T-cell (primary cell): Measurements from ENCODE around the gene RAB8B. TPM values are rescaled to one million over a fixed set of nuclear protein-coding genes. Genes with fewer than 3 reads are reported as not detected.
A peak's percentile ranks its signal among the peaks of the same experiment; 100 is the strongest.

ENCODE experiments used
- ATAC-seq, 4 experiments: fragments of 200-7000 bp in 3 of 4; fragments of 150-1000 bp in 1 of 4; cut with Tn5 transposase; replicated peaks in 1 of 4; 1 replicate in 3 of 4; 2 replicates in 1 of 4; pipeline ENCODE4 v1.10.0; 2021; ENCODE audit warnings: moderate library complexity in 3 of 4, mild to moderate bottlenecking in 2 of 4, moderate number of reproducible peaks in 1 of 4
- CTCF ChIA-PET, 2 donors: fragments of 300-600 bp; sonication (Branson Sonifier 250); formaldehyde crosslinking; loops; one replicate each; lab custom pipeline; 2022; ENCODE audit warnings: antibody characterized with exemption in 2 of 2; lab: Charles Lee
- POLR2A ChIA-PET, 2 donors: fragments of 300-600 bp; sonication (Branson Sonifier 250); formaldehyde crosslinking; loops; one replicate each; lab custom pipeline; 2022; ENCODE audit warnings: antibody characterized with exemption in 2 of 2; lab: Charles Lee
- DNase-seq, 35 experiments: peaks; one replicate each; pipeline versions ENCODE4 v3.0.0 to v3.0.0-alpha.2; 2013 to 2023
- H3K27ac ChIP-seq: one replicate; pipeline ENCODE4 v1.5.1; 2013; ENCODE audit warnings: low read length
- H3K27me3 ChIP-seq, 2 experiments: replicated peaks in 1 of 2; 1 replicate in 1 of 2; 2 replicates in 1 of 2; pipeline versions ENCODE4 v1.6.1 to v1.7.0; 2013; ENCODE audit warnings: low read length in 1 of 2, mixed read lengths in 1 of 2; ENCODE audit not compliant: control insufficient read depth in 2 of 2, insufficient read depth in 2 of 2; ENCODE audit errors: extremely low read depth in 1 of 2
- H3K36me3 ChIP-seq, 2 donors: 1 replicate in 1 of 2; 2 replicates in 1 of 2; pipeline versions ENCODE4 v1.6.1 to v1.7.0; 2013; ENCODE audit warnings: low read length in 1 of 2; ENCODE audit not compliant: control insufficient read depth in 2 of 2, insufficient read depth in 1 of 2; ENCODE audit errors: extremely low read depth in 1 of 2
- H3K4me1 ChIP-seq, 2 experiments: 1 replicate in 1 of 2; 2 replicates in 1 of 2; pipeline versions ENCODE4 v1.6.1 to v1.7.0; 2013; ENCODE audit warnings: low read length in 2 of 2, mixed read lengths in 1 of 2; ENCODE audit not compliant: insufficient read depth in 2 of 2, control insufficient read depth in 1 of 2; ENCODE audit errors: extremely low read depth in 1 of 2
- H3K4me3 ChIP-seq, 2 donors: 1 replicate in 1 of 2; 2 replicates in 1 of 2; pipeline versions ENCODE4 v1.5.1 to v1.7.0; 2013; ENCODE audit warnings: mild to moderate bottlenecking in 2 of 2, low read length in 1 of 2, moderate library complexity in 1 of 2; ENCODE audit not compliant: control insufficient read depth in 1 of 2; ENCODE audit errors: extremely low read depth in 1 of 2
- H3K9me3 ChIP-seq: 2 replicates; pipeline ENCODE4 v1.7.0; 2013
- H3K27ac Mint-ChIP-seq, 2 donors: one replicate each; pipeline ENCODE4 v1.8.0; 2020 to 2021; ENCODE audit warnings: mild to moderate bottlenecking in 2 of 2, mixed read lengths in 2 of 2
- H3K27me3 Mint-ChIP-seq, 2 donors: one replicate each; pipeline ENCODE4 v1.8.0; 2021 to 2022; ENCODE audit warnings: mixed read lengths in 2 of 2
- H3K36me3 Mint-ChIP-seq: one replicate; pipeline ENCODE4 v1.8.0; 2021; ENCODE audit warnings: mixed read lengths
- H3K4me1 Mint-ChIP-seq, 3 donors: one replicate each; pipeline ENCODE4 v1.8.0; 2020 to 2022; ENCODE audit warnings: mixed read lengths in 3 of 3, mild to moderate bottlenecking in 1 of 3
- H3K4me3 Mint-ChIP-seq, 3 donors: one replicate each; pipeline ENCODE4 v1.8.0; 2020 to 2022; ENCODE audit warnings: mild to moderate bottlenecking in 3 of 3, mixed read lengths in 3 of 3, moderate library complexity in 3 of 3
- H3K9me3 Mint-ChIP-seq, 3 donors: one replicate each; pipeline ENCODE4 v1.8.0; 2020 to 2022; ENCODE audit warnings: mixed read lengths in 3 of 3
- WGBS: methylation state at CpG from one replicate; pipeline ENCODE4 v1.1.5; 2013; ENCODE audit warnings: missing lambda C conversion rate; ENCODE audit not compliant: insufficient coverage; 5-methylcytosine and 5-hydroxymethylcytosine counted together
- total RNA-seq, 35 experiments: library from RNA in 6 of 35; stranded (reverse) in 6 of 35; fragments of 120-200 nt in 1 of 35; gene quantifications; one replicate each; pipeline versions ENCODE4 v1.2.1 to v1.2.4 and lab custom pipeline; 2013 to 2026

Gene RAB8B
- total RNA-seq, 5 donors from 2014 or later (not counting 1 experiment from before 2014, with no cell fraction given), result 52.2 to 66.7 (median 55.7) TPM

GRCh38 chr15:63244399-63244798 lies 55.0 kb downstream of the RAB8B start:
- H3K4me1 Mint-ChIP-seq, result peaks cover 65 to 70% (median 67%) of the 10 kb centered on the region in 3 donors
- CTCF ChIA-PET, result interaction anchor here (0.6 to 1.0 kb wide), 4 partner anchors 50 to 736 kb away, joined by 3 to 5 read pairs (median 4); no protein-coding TSS in a partner anchor
- DNase-seq (no peak), ATAC-seq (no peak)
- Histone ChIP-seq H3K27me3 (no peaks in the 10 kb centered on the region), H3K27ac (peak overlapping the region; percentile 22), H3K36me3 (peaks cover 0 to 33% of the 10 kb centered on the region in 2 donors), H3K9me3 (no peaks in the 10 kb centered on the region), H3K4me1 (peaks cover 19 to 23% of the 10 kb centered on the region in 2 experiments), H3K4me3 (no peak overlapping the region)
- H3K9me3 Mint-ChIP-seq, result peaks cover 0 to 3% (median 0%) of the 10 kb centered on the region in 3 donors
- no peaks in the 10 kb centered on the region for H3K27me3 Mint-ChIP-seq
- WGBS, result no CpG with 5 or more reads among the region's 4 CpGs
- peaks cover 53% of the 10 kb centered on the region for H3K36me3 Mint-ChIP-seq
- peak overlapping the region; percentile 85 to 91 for H3K27ac Mint-ChIP-seq
- POLR2A ChIA-PET, result interaction anchor here (0.7 to 1.4 kb wide), 5 partner anchors 23 to 90 kb away, joined by 3 to 7 read pairs (median 3); no protein-coding TSS in a partner anchor
- peak overlapping the region in 1 of 3 donors; percentile 33 for H3K4me3 Mint-ChIP-seq

- ChIA-PET POLR2A (interaction anchor here (0.7 to 1.4 kb wide), 6 partner anchors 24 to 91 kb away, joined by 3 to 7 read pairs (median 3); no protein-coding TSS in a partner anchor), CTCF (interaction anchor here in 1 of 2 donors (0.7 to 1.0 kb wide), 2 partner anchors 51 to 64 kb away, joined by 3 to 4 read pairs; no protein-coding TSS in a partner anchor)
- peaks cover 0 to 38% of the 10 kb centered on the region in 2 donors for H3K36me3 ChIP-seq
- no peaks in the 10 kb centered on the region for H3K27me3 ChIP-seq
- H3K27me3 Mint-ChIP-seq, result no peaks in the 10 kb centered on the region
- H3K36me3 Mint-ChIP-seq, result peaks cover 57% of the 10 kb centered on the region
- H3K27ac ChIP-seq, result peak overlapping the region; percentile 22
- H3K9me3 Mint-ChIP-seq, result peaks cover 0 to 3% (median 0%) of the 10 kb centered on the region in 3 donors
- H3K9me3 ChIP-seq, result no peaks in the 10 kb centered on the region
- peaks cover 61 to 67% (median 63%) of the 10 kb centered on the region in 3 donors for H3K4me1 Mint-ChIP-seq
- H3K4me1 ChIP-seq, result peaks cover 12 to 21% of the 10 kb centered on the region in 2 experiments
- H3K27ac Mint-ChIP-seq, result peak overlapping the region; percentile 85 to 91
- ATAC-seq, result peak; percentile 77 to 88 (median 80)
- H3K4me3 Mint-ChIP-seq, result peak overlapping the region in 1 of 3 donors; percentile 33
- no CpG with 5 or more reads among the region's 5 CpGs for WGBS
- no peak overlapping the region for H3K4me3 ChIP-seq
- peak in 31 of 35 experiments; percentile 9 to 67 (median 38) for DNase-seq
These were observed 55.7 kb downstream of the RAB8B start for GRCh38 chr15:63244976-63245645.

- Mint-ChIP-seq H3K36me3 (peaks cover 65% of the 10 kb centered on the region), H3K9me3 (peaks cover 0 to 3% (median 0%) of the 10 kb centered on the region in 3 donors), H3K27me3 (no peaks in the 10 kb centered on the region), H3K27ac (peak overlapping the region; percentile 1 to 22), H3K4me1 (peaks cover 60 to 61% (median 60%) of the 10 kb centered on the region in 3 donors), H3K4me3 (no peak overlapping the region)
- CTCF ChIA-PET, result no interaction called here
- no peaks in the 10 kb centered on the region for H3K9me3 ChIP-seq
- H3K4me1 ChIP-seq, result peaks cover 12 to 19% of the 10 kb centered on the region in 2 experiments
- WGBS, result 100% methylated on average over 2 of the region's 5 CpGs
- H3K27me3 ChIP-seq, result no peaks in the 10 kb centered on the region
- H3K27ac ChIP-seq, result no peak overlapping the region
- no peak overlapping the region for H3K4me3 ChIP-seq
- H3K36me3 ChIP-seq, result peaks cover 2 to 55% of the 10 kb centered on the region in 2 donors
- POLR2A ChIA-PET, result interaction anchor here in 1 of 2 donors (0.7 kb wide), 1 partner anchor 16 kb away, joined by 3 read pairs; no protein-coding TSS in a partner anchor
- no peak for ATAC-seq
- DNase-seq, result peak in 1 of 35 experiments; percentile 28
These were observed 57.5 kb downstream of the RAB8B start for GRCh38 chr15:63246691-63247469.

- Mint-ChIP-seq H3K27me3 (no peaks in the 10 kb centered on the region), H3K36me3 (peaks cover 61% of the 10 kb centered on the region), H3K27ac (peak overlapping the region in 1 of 2 donors; percentile 9), H3K4me3 (no peak overlapping the region), H3K4me1 (peaks cover 40 to 49% (median 43%) of the 10 kb centered on the region in 3 donors), H3K9me3 (no peaks in the 10 kb centered on the region)
- WGBS, result 91% methylated on average over 3 of the region's 4 CpGs
- no peak overlapping the region for H3K4me3 ChIP-seq
- no peaks in the 10 kb centered on the region for H3K27me3 ChIP-seq
- POLR2A ChIA-PET, result no interaction called here
- H3K9me3 ChIP-seq, result no peaks in the 10 kb centered on the region
- peaks cover 5 to 56% of the 10 kb centered on the region in 2 donors for H3K36me3 ChIP-seq
- H3K4me1 ChIP-seq, result peaks cover 4 to 7% of the 10 kb centered on the region in 2 experiments
- CTCF ChIA-PET, result interaction anchor here in 1 of 2 donors (0.6 kb wide), 1 partner anchor 29 kb away, joined by 3 read pairs; no protein-coding TSS in a partner anchor
- ATAC-seq (no peak), DNase-seq (no peak)
- no peak overlapping the region for H3K27ac ChIP-seq
These were observed 61.0 kb downstream of the RAB8B start for GRCh38 chr15:63250312-63250965.

GRCh38 chr15:63251701-63252100 lies 62.3 kb downstream of the RAB8B start:
- H3K4me1 ChIP-seq, result peaks cover 0 to 2% of the 10 kb centered on the region in 2 experiments
- ChIA-PET CTCF (no interaction called here), POLR2A (interaction anchor here (0.5 to 0.8 kb wide), 2 partner anchors 11 to 392 kb away, joined by 3 read pairs; no protein-coding TSS in a partner anchor)
- DNase-seq (no peak), ATAC-seq (no peak)
- no peak overlapping the region for H3K4me3 Mint-ChIP-seq
- H3K9me3 ChIP-seq, result no peaks in the 10 kb centered on the region
- H3K27ac Mint-ChIP-seq, result peak overlapping the region in 1 of 2 donors; percentile 22
- H3K4me1 Mint-ChIP-seq, result peaks cover 33 to 40% (median 36%) of the 10 kb centered on the region in 3 donors
- H3K36me3 ChIP-seq, result peaks cover 5 to 50% of the 10 kb centered on the region in 2 donors
- WGBS, result no CpG with 5 or more reads among the region's 2 CpGs
- no peaks in the 10 kb centered on the region for H3K9me3 Mint-ChIP-seq
- no peak overlapping the region for H3K4me3 ChIP-seq
- no peak overlapping the region for H3K27ac ChIP-seq
- no peaks in the 10 kb centered on the region for H3K27me3 ChIP-seq
- peaks cover 61% of the 10 kb centered on the region for H3K36me3 Mint-ChIP-seq
- H3K27me3 Mint-ChIP-seq, result no peaks in the 10 kb centered on the region
